ENCODE results near the gene BAD.
"Not testable (repeated sequence)": the region's sequence is repeated elsewhere in the genome, so short reads cannot be mapped to it uniquely, and the experiment has no call there.

The BAD gene

GRCh38 chr11:64314805-64315561, 30.5 kb upstream of the BAD start:
- DNase-seq = no peak

DNA sequence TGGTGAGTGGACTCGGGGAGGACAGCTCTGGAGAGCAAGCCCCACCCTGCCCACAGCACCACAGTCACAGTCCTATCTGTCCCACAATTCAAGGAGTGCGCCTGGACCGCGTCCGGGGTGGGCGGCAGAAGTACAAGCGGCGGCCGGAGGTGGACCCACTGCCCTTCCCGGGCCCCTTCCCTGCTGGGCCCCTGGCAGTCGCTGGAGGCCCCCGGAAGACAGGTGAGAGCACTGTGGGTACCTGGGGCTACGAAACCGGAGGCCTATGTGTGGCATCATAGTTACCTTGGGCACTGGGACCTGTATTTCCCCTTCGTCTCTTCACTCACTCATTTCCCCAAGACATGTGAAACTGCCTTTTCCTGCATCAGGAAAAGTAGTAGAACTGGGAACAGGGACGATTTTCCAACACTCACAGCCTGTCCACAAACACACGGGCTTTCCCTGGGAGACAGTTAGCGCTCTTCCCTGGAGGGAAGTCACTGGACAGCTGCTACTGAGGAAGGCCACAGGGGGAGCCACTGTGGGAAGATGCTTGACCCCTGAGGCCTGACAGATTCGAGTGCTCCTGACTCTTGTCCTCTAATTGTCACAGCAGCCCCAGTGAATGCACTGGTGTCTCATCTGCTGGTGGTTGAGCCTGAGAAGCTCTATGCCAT, 29.8 kb upstream of the BAD start:
- no peak for DNase-seq

- no peak for DNase-seq
These were observed 29.2 kb upstream of the BAD start for GRCh38 chr11:64313491-64314145.

DNA sequence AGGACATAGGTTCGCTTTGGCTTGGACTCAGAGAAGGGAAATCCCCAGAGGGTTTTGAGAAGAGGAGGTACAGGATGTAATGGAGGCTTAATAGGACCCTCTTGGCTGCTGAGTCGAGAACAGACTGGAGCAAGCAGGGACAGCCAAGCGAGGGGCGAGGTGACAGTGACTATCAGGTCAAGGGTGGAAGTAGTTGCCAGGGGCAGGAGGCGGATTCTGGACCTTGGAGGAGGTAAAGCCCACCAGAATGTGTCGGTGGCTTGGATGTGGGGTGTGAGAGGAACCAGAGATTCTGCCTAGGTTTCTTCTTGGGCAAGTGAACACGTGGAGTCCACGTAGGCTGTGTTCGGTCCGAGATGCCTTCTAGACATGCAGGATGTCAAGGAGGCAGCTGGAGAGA, 28.5 kb upstream of the BAD start:
- no peak for DNase-seq

- not testable (repeated sequence) for DNase-seq
These were observed 23.3 kb upstream of the BAD start for GRCh38 chr11:64307795-64308194.

- no peak for DNase-seq
These were observed 22.6 kb upstream of the BAD start for GRCh38 chr11:64306876-64307622.

GRCh38 chr11:64306563-64306875, 22.1 kb upstream of the BAD start:
- DNase-seq = no peak

DNA sequence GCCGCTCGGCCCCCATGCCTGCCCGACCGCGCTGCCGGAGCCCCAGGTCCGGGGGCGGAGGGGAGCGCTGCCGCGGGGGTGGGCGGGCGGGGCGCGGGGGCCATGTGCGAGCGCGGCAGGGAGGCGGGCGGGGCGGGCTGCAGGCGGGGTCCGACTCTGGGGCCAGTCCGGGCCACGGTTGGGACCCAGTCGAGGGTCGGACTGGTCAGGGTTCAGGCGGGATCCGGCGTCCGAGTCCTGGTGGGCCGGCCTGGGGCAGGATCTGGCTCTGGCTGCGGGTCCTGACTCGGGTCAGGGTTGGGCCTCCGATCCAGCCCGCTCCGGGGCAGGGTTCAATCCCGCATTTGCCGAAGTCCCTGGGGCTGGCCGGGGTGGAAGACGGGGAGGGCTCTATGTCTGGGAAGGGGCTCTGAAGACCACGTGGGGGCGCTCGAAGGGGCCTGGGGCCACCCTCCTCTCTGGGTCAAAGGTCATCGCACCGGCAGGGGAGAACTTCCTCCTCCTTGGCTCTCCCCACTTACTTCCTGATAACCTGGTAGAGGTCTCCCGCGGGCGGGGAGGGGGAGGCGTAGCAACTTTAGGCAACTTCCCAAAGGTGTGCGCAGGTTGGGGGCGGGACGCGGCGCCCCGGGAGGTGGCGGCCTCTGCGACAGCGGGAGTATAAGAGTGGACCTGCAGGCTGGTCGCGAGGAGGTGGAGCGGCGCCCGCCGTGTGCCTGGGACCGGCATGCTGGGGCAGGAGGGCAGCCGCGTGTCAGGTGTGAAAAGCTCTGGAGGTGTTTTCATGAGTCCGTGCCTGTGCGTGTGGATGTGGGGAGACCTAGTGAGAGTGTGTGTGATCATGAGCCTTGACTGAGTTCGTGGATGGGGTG, 21.5 kb upstream of the BAD start:
- DNase-seq = peak; percentile 81

DNA sequence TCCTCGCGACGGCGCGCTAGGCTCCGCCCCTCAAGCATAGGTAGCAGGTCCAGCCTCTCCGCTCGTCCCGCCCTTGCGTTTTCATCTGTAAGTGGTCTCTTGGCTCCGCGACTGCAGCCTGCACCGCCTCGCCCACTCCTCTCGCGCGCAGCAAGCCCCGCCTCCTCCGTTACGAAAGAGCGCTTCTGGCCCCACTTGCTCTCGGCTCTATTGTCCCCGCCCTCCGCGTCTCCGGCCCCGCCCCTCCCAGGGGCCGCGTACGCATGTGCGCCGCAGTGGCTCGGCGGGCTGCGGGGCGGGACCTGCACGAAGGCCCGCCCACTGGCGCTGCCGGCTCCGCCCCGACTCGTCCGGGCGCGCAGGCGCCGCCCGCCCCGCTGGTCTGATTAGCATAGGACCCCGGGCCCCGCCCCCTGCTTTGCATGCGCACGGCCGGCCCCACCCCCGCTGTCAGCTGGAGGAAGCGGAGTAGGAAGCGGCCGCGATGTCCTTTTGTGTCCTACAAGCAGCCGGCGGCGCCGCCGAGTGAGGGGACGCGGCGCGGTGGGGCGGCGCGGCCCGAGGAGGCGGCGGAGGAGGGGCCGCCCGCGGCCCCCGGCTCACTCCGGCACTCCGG, 20.7 kb upstream of the BAD start, which contains the start of gene ESRRA:
ESRRA (plus strand) TSS at position 450 of the 616 bp plus-strand sequence. CDS start 1,656 bp downstream, outside the sequence.
- peak; percentile 100 for DNase-seq

- DNase-seq = peak; percentile 99
These were observed 20.0 kb upstream of the BAD start for GRCh38 chr11:64304316-64305072.

DNA sequence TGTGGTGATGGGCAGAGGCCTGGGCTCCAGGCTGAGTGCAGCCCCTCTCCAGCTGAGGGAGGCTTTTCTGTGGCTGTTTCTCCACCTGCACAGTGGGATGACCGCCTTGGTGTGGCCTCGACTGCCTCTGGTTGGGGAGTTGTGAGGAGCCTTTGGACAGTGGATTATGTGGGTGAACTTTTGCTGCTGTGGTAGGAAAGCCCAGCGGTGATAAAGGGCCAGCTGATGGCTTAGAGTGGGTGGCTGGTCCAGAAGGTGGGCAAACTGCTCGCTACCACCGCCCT, 19.5 kb upstream of the BAD start:
- DNase-seq = no peak

- DNase-seq = no peak
These were observed 18.9 kb upstream of the BAD start for GRCh38 chr11:64303109-64304031.

GRCh38 chr11:64299847-64300648, 15.6 kb upstream of the BAD start, which contains the start of gene CATSPERZ:
CATSPERZ (plus strand) TSS chr11:64300358; CDS start chr11:64300411, 53 bp downstream.
- no peak for DNase-seq

GRCh38 chr11:64298966-64299846, 14.7 kb upstream of the BAD start:
- DNase-seq = no peak

GRCh38 chr11:64297699-64298358, 13.4 kb upstream of the BAD start:
- DNase-seq = no peak

DNA sequence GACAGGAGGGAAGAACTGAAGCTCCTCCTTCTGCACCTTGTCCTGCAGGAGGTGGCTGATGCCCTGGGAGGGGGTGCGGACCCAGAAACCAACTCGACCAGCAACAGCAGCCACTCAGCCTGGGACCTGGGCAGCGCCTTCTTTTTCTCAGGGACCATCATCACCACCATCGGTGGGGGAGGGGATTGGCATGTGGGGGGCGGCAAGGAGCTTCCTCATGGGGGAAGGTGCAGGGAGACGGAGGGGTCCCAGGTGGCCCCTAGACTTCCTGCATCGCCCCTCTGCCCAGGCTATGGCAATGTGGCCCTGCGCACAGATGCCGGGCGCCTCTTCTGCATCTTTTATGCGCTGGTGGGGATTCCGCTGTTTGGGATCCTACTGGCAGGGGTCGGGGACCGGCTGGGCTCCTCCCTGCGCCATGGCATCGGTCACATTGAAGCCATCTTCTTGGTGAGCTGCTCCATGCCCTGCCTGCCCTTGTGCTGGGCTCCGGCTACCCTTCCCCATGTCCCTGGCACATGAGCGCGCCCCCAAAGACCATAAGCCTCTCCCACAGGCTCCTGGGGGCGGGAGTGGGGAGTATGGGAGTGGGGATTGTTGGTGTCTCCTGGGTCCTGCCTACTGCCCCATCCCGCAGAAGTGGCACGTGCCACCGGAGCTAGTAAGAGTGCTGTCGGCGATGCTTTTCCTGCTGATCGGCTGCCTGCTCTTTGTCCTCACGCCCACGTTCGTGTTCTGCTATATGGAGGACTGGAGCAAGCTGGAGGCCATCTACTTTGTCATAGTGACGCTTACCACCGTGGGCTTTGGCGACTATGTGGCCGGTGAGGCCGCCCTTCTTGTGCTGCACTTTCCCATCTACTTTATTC, 12.6 kb upstream of the BAD start:
- DNase-seq = no peak

- no peak for DNase-seq
These were observed 11.8 kb upstream of the BAD start for GRCh38 chr11:64296236-64296635.
